GM12892 (cell line): ENCODE results near the gene SLC4A5.

Source experiments
- DNase-seq: peaks from one replicate; pipeline ENCODE4 v3.0.0; 2011; ENCODE audit not compliant: insufficient read length
- FAIRE-seq: peaks from 2 replicates; lab custom pipeline; 2011; peaks lifted over from hg19 to GRCh38; lab: Jason Lieb, UNC
- POLR2A ChIP-seq: IDR thresholded peaks from 2 replicates; pipeline ENCODE4 v1.6.1; 2011; ENCODE audit warnings: low read depth, low read length, control low read depth
- POLR2AphosphoS5 ChIP-seq: IDR thresholded peaks from 2 replicates; pipeline ENCODE4 v1.6.1; 2011; ENCODE audit warnings: low read depth, low read length, control low read depth
- TAF1 ChIP-seq: IDR thresholded peaks from 2 replicates; pipeline ENCODE4 v1.6.1; 2011; ENCODE audit warnings: low read depth, mild to moderate bottlenecking, control low read depth, low read length, borderline replicate concordance

SLC4A5 gene

GRCh38 chr2:74205596-74205995, 137.6 kb downstream of the SLC4A5 start:
- FAIRE-seq (peak; percentile 60), DNase-seq (no peak)
- TF ChIP-seq POLR2A (no peak), TAF1 (no peak), POLR2AphosphoS5 (no peak)

GRCh38 chr2:74205113-74205512, 138.1 kb downstream of the SLC4A5 start:
- FAIRE-seq (no peak), DNase-seq (no peak)
- TF ChIP-seq POLR2AphosphoS5 (no peak), TAF1 (no peak), POLR2A (no peak)

GRCh38 chr2:74204436-74204835, 138.8 kb downstream of the SLC4A5 start:
- no peak for DNase-seq
- no peak for FAIRE-seq
- no peak for TF ChIP-seq POLR2AphosphoS5
- no peak for TF ChIP-seq TAF1
- TF ChIP-seq POLR2A = no peak

- DNase-seq (no peak), FAIRE-seq (no peak)
- TF ChIP-seq POLR2A (no peak), TAF1 (no peak), POLR2AphosphoS5 (no peak)
Observed at GRCh38 chr2:74201596-74201995, 141.6 kb downstream of the SLC4A5 start.

- no peak for TF ChIP-seq TAF1
- FAIRE-seq (no peak), DNase-seq (no peak)
Observed at GRCh38 chr2:74201196-74201595, 142.0 kb downstream of the SLC4A5 start.

GRCh38 chr2:74199871-74200305, 143.3 kb downstream of the SLC4A5 start:
- FAIRE-seq = no peak
- DNase-seq = no peak
- TF ChIP-seq TAF1 (no peak), POLR2AphosphoS5 (peak; percentile 70), POLR2A (peak; percentile 66)

GRCh38 chr2:74199275-74199701, 143.9 kb downstream of the SLC4A5 start:
- DNase-seq (no peak), FAIRE-seq (no peak)
- TF ChIP-seq TAF1 = no peak
- no peak for TF ChIP-seq POLR2AphosphoS5
- no peak; the same call in 1 of the 2 replicates for TF ChIP-seq POLR2A

- TF ChIP-seq POLR2AphosphoS5 (peak; percentile 99), POLR2A (peak; percentile 99), TAF1 (peak; percentile 93)
- DNase-seq (peak; percentile 91), FAIRE-seq (peak; percentile 96)
Observed at GRCh38 chr2:74198461-74199274, 144.5 kb downstream of the SLC4A5 start, which contains the start of gene MTHFD2. Gene MTHFD2 (plus strand): TSS chr2:74198615. CDS start chr2:74198642, 27 bp downstream.

GRCh38 chr2:74198023-74198460, 145.2 kb downstream of the SLC4A5 start:
- DNase-seq (no peak), FAIRE-seq (no peak)
- TF ChIP-seq POLR2A (no peak), POLR2AphosphoS5 (no peak), TAF1 (no peak)

GRCh38 chr2:74197049-74197448, 146.2 kb downstream of the SLC4A5 start:
- DNase-seq = no peak
- no peak for TF ChIP-seq TAF1
- no peak for TF ChIP-seq POLR2A
- no peak for TF ChIP-seq POLR2AphosphoS5
- FAIRE-seq = no peak

GRCh38 chr2:74194799-74195198, 148.4 kb downstream of the SLC4A5 start:
- FAIRE-seq = no peak
- TF ChIP-seq POLR2AphosphoS5 (no peak), POLR2A (no peak), TAF1 (no peak)
- DNase-seq = no peak
